GM18519 (cell line): Measurements from ENCODE around the gene SKIDA1.

Experiments
- ATAC-seq: cut with Tn5 transposase; IDR thresholded peaks from one replicate; pipeline ENCODE4 v1.9.1; 2021; ENCODE audit warnings: mild to moderate bottlenecking, moderate library complexity; ENCODE audit not compliant: unreplicated experiment, low FRiP score

The SKIDA1 gene

GRCh38 chr10:21488246-21488956, 37.1 kb downstream of the SKIDA1 start:
- no peak for ATAC-seq

- ATAC-seq, result no peak
These were observed 37.9 kb downstream of the SKIDA1 start for GRCh38 chr10:21487416-21488180.

- no peak for ATAC-seq
These were observed 42.7 kb downstream of the SKIDA1 start for GRCh38 chr10:21482821-21483220.

GRCh38 chr10:21481407-21481806, 44.1 kb downstream of the SKIDA1 start:
- no peak for ATAC-seq

DNA sequence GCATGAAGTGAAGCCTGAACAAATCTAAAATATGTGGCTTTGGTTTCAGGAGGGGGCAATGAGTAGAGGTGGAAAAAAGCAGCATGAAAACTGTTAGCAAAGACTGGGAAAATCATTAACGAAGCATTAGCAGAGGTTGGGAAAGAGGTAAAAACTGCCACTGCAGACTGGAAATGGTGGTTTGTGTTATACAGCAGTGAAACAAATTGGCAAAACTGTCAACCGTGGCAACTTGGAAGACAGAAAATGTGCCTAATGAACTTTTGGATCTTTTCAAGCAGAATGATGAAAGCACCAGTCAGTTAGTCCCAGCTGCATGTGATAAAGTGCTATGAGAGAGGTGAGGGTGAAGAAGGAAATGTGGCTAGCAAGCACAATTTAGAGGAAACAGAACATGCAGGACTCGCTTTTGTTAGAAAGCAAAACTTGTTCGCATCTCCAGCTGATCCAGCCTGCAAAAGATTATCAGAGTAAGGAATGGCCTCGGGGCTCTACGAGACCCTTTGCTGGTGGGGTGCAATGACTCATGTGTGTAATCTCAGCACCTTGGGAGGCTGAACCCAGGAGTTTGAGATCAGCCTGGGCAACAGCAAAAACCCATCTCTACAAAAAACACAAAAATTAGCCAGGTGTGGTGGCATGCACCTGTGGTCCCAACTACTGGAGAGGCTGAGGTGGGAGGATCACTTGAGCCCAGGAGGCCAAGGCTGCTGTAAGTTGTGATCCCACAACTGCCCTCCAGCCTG, 45.7 kb downstream of the SKIDA1 start:
- ATAC-seq, result no peak

DNA sequence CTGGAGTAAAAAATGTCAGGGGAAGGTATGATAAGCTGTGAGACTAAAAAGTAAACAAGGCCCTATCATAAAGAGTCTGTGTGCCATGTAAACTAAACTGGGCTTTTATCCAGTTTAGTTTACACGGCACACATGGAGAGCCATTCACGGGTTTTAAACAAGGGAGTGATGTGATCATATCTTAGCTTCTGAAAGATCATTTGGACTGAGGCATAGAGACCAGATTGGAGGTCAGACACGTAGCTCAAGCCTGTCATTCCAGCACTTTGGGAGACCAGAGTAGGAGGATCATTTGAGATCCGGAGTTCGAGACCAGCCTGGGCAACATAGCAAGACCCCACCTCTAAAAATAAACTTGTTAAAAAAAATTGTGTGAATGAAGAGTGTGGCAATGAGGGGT, 50.1 kb downstream of the SKIDA1 start:
- no peak for ATAC-seq

- ATAC-seq, result no peak
These were observed 51.9 kb downstream of the SKIDA1 start for GRCh38 chr10:21473541-21473940.

- ATAC-seq, result no peak
These were observed 52.3 kb downstream of the SKIDA1 start for GRCh38 chr10:21473135-21473534.

DNA sequence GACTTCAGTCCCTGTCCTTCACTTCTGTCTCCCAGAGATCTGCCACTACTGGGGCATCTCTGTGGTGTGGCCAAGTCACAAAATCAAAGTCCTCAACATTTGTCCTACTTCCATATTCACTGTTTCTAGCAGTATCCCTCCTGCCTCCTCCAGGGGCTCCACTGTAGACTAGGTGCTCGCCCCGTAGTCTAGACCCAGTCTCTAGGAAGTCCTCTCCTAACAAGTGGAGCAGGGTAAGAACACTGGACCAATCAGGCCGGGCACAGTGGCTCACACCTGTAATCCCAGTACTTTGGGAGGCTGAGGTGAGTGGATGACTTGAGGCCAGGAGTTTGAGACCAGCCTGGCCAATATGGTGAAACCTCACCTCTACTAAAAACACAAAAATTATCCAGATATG, 57.4 kb downstream of the SKIDA1 start:
- no peak for ATAC-seq

- ATAC-seq, result no peak
These were observed 57.8 kb downstream of the SKIDA1 start for GRCh38 chr10:21467633-21468032.

DNA sequence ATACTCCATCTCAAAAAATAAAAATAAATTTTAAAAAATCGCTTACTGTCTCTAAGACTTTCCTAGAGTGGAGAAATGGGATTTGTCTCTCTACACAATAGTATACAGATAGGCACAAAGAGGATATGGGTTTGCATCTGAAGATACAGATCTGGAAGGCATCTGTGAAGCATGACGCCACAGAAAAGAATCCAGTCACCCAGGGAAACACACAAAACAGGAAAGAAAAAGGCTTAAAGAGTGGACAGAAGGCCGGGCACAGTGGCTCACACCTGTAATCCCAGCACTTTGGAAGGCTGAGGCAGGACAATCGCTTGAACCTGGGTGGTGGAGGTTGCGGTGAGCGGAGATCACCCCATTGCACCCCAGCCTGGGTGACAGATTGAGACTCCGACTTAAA, 61.3 kb downstream of the SKIDA1 start:
- ATAC-seq, result no peak
